H9 (cell line): ENCODE data around the gene SS18L1. TPM values are rescaled to one million over a fixed set of nuclear protein-coding genes. Genes with fewer than 3 reads are reported as not detected.

Source experiments
- DNase-seq: peaks from one replicate; pipeline ENCODE4 v3.0.0-alpha.2; 2017
- H2AFZ ChIP-seq: one replicate; pipeline ENCODE4 v1.6.1; 2013; ENCODE audit warnings: mild to moderate bottlenecking, low read length, control low read depth, moderate library complexity
- H2AK5ac ChIP-seq: 2 replicates; pipeline ENCODE4 v1.6.1; 2013; ENCODE audit warnings: low read length, control low read depth, mixed read lengths; ENCODE audit not compliant: insufficient read length
- H2BK120ac ChIP-seq: one replicate; pipeline ENCODE4 v1.6.1; 2013; ENCODE audit warnings: low read depth, mild to moderate bottlenecking, low read length, control low read depth, inconsistent platforms; ENCODE audit not compliant: poor library complexity, severe bottlenecking
- H2BK12ac ChIP-seq: 2 replicates; pipeline ENCODE4 v1.6.1; 2013; ENCODE audit warnings: low read length, control low read depth, mixed read lengths, low read depth; ENCODE audit not compliant: insufficient read length
- H2BK15ac ChIP-seq: 2 replicates; pipeline ENCODE4 v1.6.1; 2013; ENCODE audit warnings: low read depth, low read length, control low read depth
- H2BK20ac ChIP-seq: one replicate; pipeline ENCODE4 v1.6.1; 2013; ENCODE audit warnings: low read depth, mild to moderate bottlenecking, low read length, control low read depth, inconsistent platforms; ENCODE audit not compliant: poor library complexity, severe bottlenecking
- H2BK5ac ChIP-seq: 2 replicates; pipeline ENCODE4 v1.6.1; 2013; ENCODE audit warnings: low read length, control low read depth, mixed read lengths; ENCODE audit not compliant: insufficient read length
- H3K14ac ChIP-seq: 2 replicates; pipeline ENCODE4 v1.6.1; 2013; ENCODE audit warnings: low read length, control low read depth; ENCODE audit not compliant: insufficient read depth
- H3K18ac ChIP-seq: 2 replicates; pipeline ENCODE4 v1.6.1; 2013; ENCODE audit warnings: low read depth, mild to moderate bottlenecking, mixed read lengths, low read length, control low read depth; ENCODE audit not compliant: insufficient read length
- H3K23ac ChIP-seq: 2 replicates; pipeline ENCODE4 v1.6.1; 2013; ENCODE audit warnings: low read length, control low read depth, mixed read lengths, low read depth; ENCODE audit not compliant: insufficient read length
- H3K23me2 ChIP-seq: 2 replicates; pipeline ENCODE4 v1.6.1; 2013; ENCODE audit warnings: low read depth, mild to moderate bottlenecking, mixed read lengths, low read length, control low read depth; ENCODE audit not compliant: insufficient read length, poor library complexity, severe bottlenecking
- H3K27ac ChIP-seq: 2 replicates; pipeline ENCODE4 v1.5.1; 2013; ENCODE audit warnings: low read length, control low read depth, mixed read lengths, low read depth; ENCODE audit not compliant: insufficient read length
- H3K27me3 ChIP-seq: 2 replicates; pipeline ENCODE4 v1.6.1; 2013; ENCODE audit warnings: low read length, control low read depth, inconsistent platforms; ENCODE audit not compliant: insufficient read depth
- H3K4ac ChIP-seq: 2 replicates; pipeline ENCODE4 v1.6.1; 2013; ENCODE audit warnings: low read depth, mild to moderate bottlenecking, control low read depth, inconsistent platforms, low read length, moderate library complexity
- H3K4me1 ChIP-seq: 2 replicates; pipeline ENCODE4 v1.6.1; 2013; ENCODE audit warnings: low read length, control low read depth, inconsistent platforms; ENCODE audit not compliant: insufficient read depth
- H3K4me2 ChIP-seq: 2 replicates; pipeline ENCODE4 v1.6.1; 2013; ENCODE audit warnings: low read length, control low read depth, mixed read lengths; ENCODE audit not compliant: insufficient read length, insufficient read depth
- H3K56ac ChIP-seq: 2 replicates; pipeline ENCODE4 v1.6.1; 2013; ENCODE audit warnings: low read depth, mild to moderate bottlenecking, mixed read lengths, low read length, control low read depth; ENCODE audit not compliant: insufficient read length
- H3K79me1 ChIP-seq: 2 replicates; pipeline ENCODE4 v1.6.1; 2013; ENCODE audit warnings: low read depth, mild to moderate bottlenecking, moderate library complexity, low read length, control low read depth, inconsistent platforms; ENCODE audit not compliant: insufficient read depth, poor library complexity, severe bottlenecking
- H3K79me2 ChIP-seq: 2 replicates; pipeline ENCODE4 v1.6.1; 2013; ENCODE audit warnings: low read length, control low read depth, inconsistent platforms; ENCODE audit not compliant: insufficient read depth
- H3K9ac ChIP-seq: 2 replicates; pipeline ENCODE4 v1.6.1; 2013; ENCODE audit warnings: low read length, control low read depth, mixed read lengths; ENCODE audit not compliant: insufficient read length; ENCODE audit errors: extremely low read depth
- H3K9me3 ChIP-seq: one replicate; pipeline ENCODE4 v1.6.1; 2013; ENCODE audit warnings: low read depth, low read length, inconsistent platforms; ENCODE audit not compliant: control insufficient read depth
- H3T11ph ChIP-seq: one replicate; pipeline ENCODE4 v1.6.1; 2013; ENCODE audit warnings: mild to moderate bottlenecking, low read length, control low read depth, inconsistent platforms
- H4K20me1 ChIP-seq: one replicate; pipeline ENCODE4 v1.6.1; 2013; ENCODE audit not compliant: control insufficient read depth, insufficient read length, insufficient read depth
- H4K5ac ChIP-seq: 2 replicates; pipeline ENCODE4 v1.6.1; 2013; ENCODE audit warnings: low read depth, mild to moderate bottlenecking, mixed read lengths, low read length, control low read depth; ENCODE audit not compliant: insufficient read length
- H4K8ac ChIP-seq: replicated peaks from 2 replicates; pipeline ENCODE4 v1.6.1; 2013; ENCODE audit warnings: low read length, control low read depth, mixed read lengths, low read depth; ENCODE audit not compliant: insufficient read length
- H4K91ac ChIP-seq: 2 replicates; pipeline ENCODE4 v1.6.1; 2013; ENCODE audit warnings: low read depth, mild to moderate bottlenecking, moderate library complexity, mixed read lengths, low read length, control low read depth; ENCODE audit not compliant: insufficient read length
- H3K27ac Mint-ChIP-seq, 3 experiments: 2 replicates in 2 of 3; 3 replicates in 1 of 3; pipeline ENCODE4 v1.8.0; 2020 to 2021; ENCODE audit warnings: mixed read lengths in 3 of 3, mild to moderate bottlenecking in 1 of 3, moderate library complexity in 1 of 3
- H3K27me3 Mint-ChIP-seq: 2 replicates; pipeline ENCODE4 v1.8.0; 2021; ENCODE audit warnings: low read depth, mild to moderate bottlenecking, moderate library complexity, mixed read lengths
- H3K36me3 Mint-ChIP-seq, 3 experiments: 2 replicates in 2 of 3; 3 replicates in 1 of 3; pipeline ENCODE4 v1.8.0; 2020 to 2021; ENCODE audit warnings: low read depth in 3 of 3, mixed read lengths in 3 of 3; ENCODE audit not compliant: insufficient read depth in 1 of 3
- H3K4me1 Mint-ChIP-seq, 2 experiments: 2 replicates each; pipeline ENCODE4 v1.8.0; 2020; ENCODE audit warnings: mixed read lengths in 2 of 2
- H3K4me3 Mint-ChIP-seq, 2 experiments: 2 replicates in 1 of 2; 3 replicates in 1 of 2; pipeline ENCODE4 v1.8.0; 2020 to 2021; ENCODE audit warnings: mild to moderate bottlenecking in 2 of 2, mixed read lengths in 2 of 2, moderate library complexity in 1 of 2
- H3K9me3 Mint-ChIP-seq, 2 experiments: 2 replicates in 1 of 2; 3 replicates in 1 of 2; pipeline ENCODE4 v1.8.0; 2020; ENCODE audit warnings: mild to moderate bottlenecking in 2 of 2, mixed read lengths in 2 of 2, moderate library complexity in 1 of 2
- CTCF ChIP-seq: fragments of 200-600 bp; sonication (generic); conservative IDR thresholded peaks from 3 replicates; pipeline ENCODE4 v1.8.0; 2021; ENCODE audit warnings: antibody characterized with exemption, mild to moderate bottlenecking
- WGBS: extraction: QIAGEN DNeasy Blood & Tissue Kit; methylation state at CpG from one replicate; pipeline ENCODE4 v1.1.7; 2013; ENCODE audit warnings: missing lambda C conversion rate, low lambda C conversion rate, mixed read lengths; ENCODE audit not compliant: insufficient read length; ENCODE audit errors: extremely low coverage; 5-methylcytosine and 5-hydroxymethylcytosine counted together
- total RNA-seq: library from RNA; stranded (reverse); gene quantifications from 2 replicates; pipeline ENCODE4 v1.2.1, GENCODE V29; 2021

Gene SS18L1
- total RNA-seq, 1 experiment from 2014 or later: 22.2 TPM

- Histone ChIP-seq H3K18ac (no peak overlapping the region), H3K27me3 (no peaks in the 10 kb centered on the region), H2AFZ (no peak overlapping the region), H2BK15ac (no peak overlapping the region), H3K4ac (no peak overlapping the region), H3K79me2 (no peaks in the 10 kb centered on the region), H3K4me1 (no peaks in the 10 kb centered on the region), H3K9me3 (no peaks in the 10 kb centered on the region), H3K14ac (no peak overlapping the region), H3K27ac (no peak overlapping the region), H4K91ac (no peak overlapping the region), H2BK120ac (no peak overlapping the region), H4K20me1 (no peaks in the 10 kb centered on the region), H2AK5ac (no peak overlapping the region), H4K8ac (no peak overlapping the region), H2BK20ac (no peak overlapping the region), H2BK12ac (no peak overlapping the region), H2BK5ac (no peak overlapping the region), H4K5ac (no peak overlapping the region), H3K23me2 (no peaks in the 10 kb centered on the region), H3T11ph (no peak overlapping the region), H3K9ac (no peak overlapping the region), H3K23ac (no peak overlapping the region), H3K56ac (no peak overlapping the region), H3K4me2 (no peak overlapping the region), H3K79me1 (no peaks in the 10 kb centered on the region)
- H3K27ac Mint-ChIP-seq: no peak overlapping the region; a peak in 1 of 7 replicates
- H3K4me1 Mint-ChIP-seq: no peaks in the 10 kb centered on the region
- no CpG with 5 or more reads among the region's 18 CpGs for WGBS
- TF ChIP-seq CTCF: no peak
- H3K9me3 Mint-ChIP-seq: no peaks in the 10 kb centered on the region
- no peaks in the 10 kb centered on the region for H3K27me3 Mint-ChIP-seq
- no peak overlapping the region for H3K4me3 Mint-ChIP-seq
- DNase-seq: no peak
- peaks cover 24 to 47% (median 47%) of the 10 kb centered on the region in 3 experiments; a peak in 6 of 7 replicates for H3K36me3 Mint-ChIP-seq
Measured at GRCh38 chr20:62197801-62198200, 54.2 kb downstream of the SS18L1 start.
